Caki2 (cell line): ENCODE data around the gene TOP3B. TPM values are rescaled to one million over a fixed set of nuclear protein-coding genes. Genes with fewer than 3 reads are reported as not detected.
"Not testable (repeated sequence)": the region's sequence is repeated elsewhere in the genome, so short reads cannot be mapped to it uniquely, and the experiment has no call there.

ENCODE experiments used
- DNase-seq: peaks from one replicate; pipeline ENCODE4 v3.0.0-alpha.2; 2015; ENCODE audit warnings: low read depth
- in situ Hi-C: cut with HindIII; loops from 2 replicates; pipeline ENCODE4 v1.10.0; 2016; ENCODE audit warnings: low sequenced_read_pairs, low pct_unique_long_range_greater_than_20kb, mixed read lengths
- total RNA-seq: library from RNA; depleted of rRNA; stranded (reverse); fragments of >200 nt; shearing (Covaris generic); gene quantifications from 2 replicates; pipeline ENCODE4 v1.2.3, GENCODE V29; 2014; ENCODE audit warnings: low replicate concordance; rRNA removed

The TOP3B gene
- total RNA-seq, 1 experiment from 2014 or later, result 24.5 TPM

DNA sequence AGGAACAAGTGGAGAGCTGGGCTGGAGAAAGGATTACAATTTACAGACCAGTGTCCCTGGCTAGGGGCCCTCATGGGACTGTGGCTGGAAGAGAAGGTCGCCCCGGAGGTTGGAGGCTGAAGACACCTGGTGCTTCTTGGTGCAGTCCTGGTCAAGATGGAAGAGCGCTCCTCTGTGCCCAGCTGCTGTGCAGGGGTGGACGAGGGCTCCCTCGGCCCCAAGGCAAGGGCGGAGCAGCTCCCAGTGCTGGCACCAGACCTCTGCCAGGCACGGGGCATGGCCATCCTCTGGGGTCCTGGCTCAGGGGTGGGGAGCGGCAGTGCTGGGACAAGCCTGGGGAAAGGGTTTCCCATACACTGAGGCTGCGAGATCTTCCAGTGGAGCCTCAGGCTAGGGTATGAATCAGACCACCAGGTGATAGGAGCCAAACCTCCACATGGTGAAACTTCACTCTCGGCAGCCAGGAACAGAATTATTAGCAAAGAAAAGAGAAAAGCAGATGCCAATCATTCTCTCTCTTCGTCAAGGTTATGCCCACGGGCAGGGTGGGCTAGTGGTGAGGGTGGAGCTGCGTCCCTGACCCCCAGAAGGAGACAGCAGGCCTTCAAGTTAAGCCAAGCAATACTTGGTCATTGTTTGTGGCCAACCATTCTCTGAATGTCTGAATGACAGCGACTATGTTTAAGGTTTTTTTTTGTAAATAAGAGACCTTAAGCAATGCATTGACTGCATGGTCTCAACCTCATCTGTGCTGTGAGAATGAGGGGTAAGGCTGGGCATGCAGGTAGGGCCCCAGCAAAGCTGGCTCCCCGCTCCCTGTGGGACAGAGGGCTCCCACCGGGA is 62.0 kb downstream of the TOP3B start:
- DNase-seq, result no peak
- in situ Hi-C loops, result no loop called here

GRCh38 chr22:21919526-21920307 is 62.9 kb downstream of the TOP3B start:
- no peak for DNase-seq

DNA sequence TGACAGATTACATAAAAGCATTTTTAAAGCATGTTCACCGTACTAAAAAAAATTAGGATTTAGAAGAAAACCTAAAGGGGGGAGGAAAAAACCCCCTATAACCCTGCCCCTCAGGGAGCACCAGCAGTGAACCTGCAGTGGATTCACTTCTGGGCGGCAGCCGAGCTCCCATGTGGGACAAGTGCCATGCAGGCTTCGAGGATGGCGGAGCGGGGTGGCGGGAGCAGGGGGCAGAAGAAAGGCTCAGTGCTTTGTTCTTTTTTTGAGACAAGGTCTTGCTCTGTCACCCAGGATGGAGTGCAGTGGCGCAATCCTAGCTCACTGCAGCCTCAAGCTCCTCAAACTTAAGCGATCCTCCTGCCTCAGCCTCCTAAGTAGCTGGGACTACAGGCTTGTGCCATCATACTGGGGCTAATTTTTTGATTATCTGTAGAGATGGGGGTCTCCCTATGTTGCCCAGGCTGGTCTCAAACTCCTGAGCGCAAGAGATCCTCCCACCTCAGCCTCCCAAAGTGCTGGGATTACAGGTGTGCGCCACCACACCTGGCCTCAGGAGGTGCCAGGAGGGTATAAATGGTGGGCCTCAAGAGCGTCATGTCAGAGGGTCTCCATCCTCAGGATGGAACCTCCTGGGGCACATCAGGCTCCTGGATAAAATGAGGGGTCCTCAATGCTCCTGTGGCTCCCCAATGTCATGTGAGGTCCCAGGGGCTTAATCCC is 64.0 kb downstream of the TOP3B start:
- in situ Hi-C loops, result no loop called here

More at GRCh38 chr22:21919526-21920307, 62.9 kb downstream of the TOP3B start:
- in situ Hi-C loops, result no loop called here

DNA sequence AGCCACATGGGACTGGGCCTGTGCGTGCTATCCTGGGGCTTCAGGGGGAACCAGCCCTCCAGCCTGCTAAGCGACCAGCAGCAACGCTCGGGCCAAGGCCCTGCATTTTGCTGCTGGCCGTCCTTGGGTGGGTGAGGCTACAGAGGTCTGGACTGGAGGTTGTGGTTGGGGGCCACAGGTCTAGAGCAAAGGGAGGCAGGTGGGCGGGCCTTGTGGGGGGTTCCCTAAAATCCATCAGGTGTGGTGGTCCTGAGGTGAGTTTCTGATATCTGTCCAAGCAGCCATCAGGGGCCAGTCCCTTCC is 64.7 kb downstream of the TOP3B start:
- in situ Hi-C loops, result no loop called here
- DNase-seq, result no peak

More for the DNA sequence above, 64.0 kb downstream of the TOP3B start:
- DNase-seq, result no peak

DNA sequence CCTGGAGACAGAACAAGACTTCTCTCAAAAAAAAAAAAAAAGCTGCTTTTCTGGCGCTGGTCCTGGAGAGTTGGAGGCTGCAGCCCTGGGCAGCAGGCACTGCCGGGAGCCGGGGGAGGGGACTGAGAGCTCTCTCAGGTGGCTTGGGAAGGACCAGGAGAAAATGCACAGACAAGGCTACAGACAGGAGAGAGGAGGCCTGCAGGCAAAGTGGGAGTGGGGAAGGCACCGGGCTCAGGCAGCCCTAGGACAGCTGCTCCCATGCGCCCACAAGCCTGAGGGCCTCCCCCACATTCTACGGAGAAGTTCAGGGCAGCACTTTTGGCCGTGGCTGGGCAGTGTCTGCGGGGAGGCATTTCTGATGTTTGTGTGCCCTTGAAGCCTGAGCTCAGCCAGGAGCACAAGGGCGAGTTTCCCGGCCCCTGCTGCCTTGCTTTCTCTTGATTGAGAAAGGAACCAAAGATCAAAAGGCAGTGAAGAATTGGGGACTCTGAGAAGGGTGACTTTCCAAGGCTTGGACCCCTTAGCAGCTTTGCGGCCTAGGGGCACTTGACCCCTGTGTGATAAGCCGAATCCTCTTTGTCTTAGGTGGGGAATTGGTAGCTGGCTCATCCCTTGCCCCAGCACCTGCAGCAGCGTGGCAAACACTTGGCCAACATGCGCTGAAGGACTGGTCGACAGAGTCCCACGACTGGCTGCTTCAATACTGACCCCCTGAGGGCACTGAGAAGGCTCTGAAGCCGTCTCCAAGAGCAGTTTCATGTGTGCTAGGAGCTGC is 65.2 kb downstream of the TOP3B start:
- in situ Hi-C loops, result no loop called here
- no peak for DNase-seq

- in situ Hi-C loops, result no loop called here
Observed at GRCh38 chr22:21916309-21916918, 66.2 kb downstream of the TOP3B start.

DNA sequence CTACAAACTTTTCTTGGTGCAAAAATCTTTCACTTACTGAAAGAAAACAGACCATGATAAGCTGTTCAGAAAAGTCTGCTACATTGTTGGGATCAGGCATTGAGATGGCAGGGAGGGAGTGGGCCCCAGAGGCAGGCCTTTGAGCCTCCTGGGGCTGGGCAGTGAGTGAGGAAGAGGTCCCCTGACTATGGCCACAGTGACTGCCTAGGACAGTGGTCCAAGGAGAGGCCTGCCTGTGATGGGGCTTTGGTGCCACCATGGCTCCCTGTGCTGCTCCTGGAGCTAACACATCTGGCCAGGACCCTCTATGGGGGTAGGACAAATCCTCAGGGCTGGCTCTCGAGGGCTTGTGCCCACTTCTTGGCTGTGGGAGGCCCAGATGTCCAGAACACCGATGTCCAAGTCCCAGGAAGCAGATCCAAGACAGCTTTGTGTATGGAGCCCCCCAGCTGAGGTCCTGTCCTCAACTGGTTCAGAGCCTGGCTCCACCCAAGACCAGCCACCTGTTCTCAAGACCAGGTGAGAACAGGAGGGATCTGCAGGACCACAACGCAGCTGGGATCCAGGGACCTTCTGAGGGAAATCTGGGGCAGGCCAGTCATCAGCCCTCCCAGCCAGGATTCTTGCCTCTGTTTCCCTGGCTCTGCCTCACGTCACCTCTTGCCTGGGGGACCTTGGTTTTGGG is 66.8 kb downstream of the TOP3B start:
- no peak for DNase-seq
- in situ Hi-C loops, result no loop called here

More at GRCh38 chr22:21916309-21916918, 66.2 kb downstream of the TOP3B start:
- no peak for DNase-seq

DNA sequence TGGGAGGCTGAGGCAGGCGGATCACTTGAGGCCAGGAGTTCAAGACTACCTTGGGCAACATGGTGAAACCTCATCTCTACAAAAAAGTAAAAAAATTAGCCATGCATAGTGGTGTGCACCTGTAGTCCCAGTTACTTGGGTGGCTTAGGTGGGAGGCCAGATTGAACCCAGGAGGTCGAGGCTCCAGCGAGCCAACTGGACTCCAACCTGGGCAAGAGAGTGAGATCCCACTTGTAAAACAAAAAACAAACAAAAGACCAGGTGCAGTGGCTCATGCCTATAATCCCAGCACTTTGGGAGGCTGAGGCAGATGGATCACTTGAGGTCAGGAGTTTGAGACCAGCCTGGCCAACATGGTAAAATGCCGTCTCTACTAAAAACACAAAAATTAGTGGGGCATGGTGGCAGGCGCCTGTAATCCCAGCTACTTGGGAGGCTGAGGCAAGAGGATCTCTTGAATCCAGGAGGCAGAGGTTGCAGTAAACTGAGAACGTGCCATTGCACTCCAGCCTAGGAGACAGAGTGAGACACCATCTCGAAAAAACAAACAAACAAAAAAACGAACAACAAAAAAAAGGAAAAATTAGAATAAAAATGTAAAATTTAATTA is 68.4 kb downstream of the TOP3B start:
- DNase-seq, in situ Hi-C loops: not testable (repeated sequence)

DNA sequence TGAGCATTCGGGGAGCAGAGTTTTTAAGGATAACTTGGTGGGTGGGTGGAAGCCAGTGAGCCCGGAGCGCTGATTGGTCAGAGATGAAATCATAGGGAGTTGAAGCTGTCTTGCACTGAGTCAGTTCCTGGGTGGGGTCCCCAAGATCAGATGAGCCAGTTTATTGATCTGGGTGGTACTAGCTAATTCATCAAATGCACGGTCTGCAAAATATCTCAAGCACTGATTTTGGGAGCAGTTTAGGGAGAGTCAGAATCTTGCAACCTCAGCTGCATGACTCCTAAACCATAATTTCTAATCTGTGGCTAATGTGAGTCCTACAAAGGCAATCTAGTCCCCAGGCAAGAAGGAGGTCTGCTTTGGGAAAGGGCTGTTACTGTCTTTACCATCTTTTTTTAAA is 72.2 kb downstream of the TOP3B start:
- in situ Hi-C loops, DNase-seq: not testable (repeated sequence)

- in situ Hi-C loops, result no loop called here
- no peak for DNase-seq
Observed at GRCh38 chr22:21909871-21910270, 72.7 kb downstream of the TOP3B start.

DNA sequence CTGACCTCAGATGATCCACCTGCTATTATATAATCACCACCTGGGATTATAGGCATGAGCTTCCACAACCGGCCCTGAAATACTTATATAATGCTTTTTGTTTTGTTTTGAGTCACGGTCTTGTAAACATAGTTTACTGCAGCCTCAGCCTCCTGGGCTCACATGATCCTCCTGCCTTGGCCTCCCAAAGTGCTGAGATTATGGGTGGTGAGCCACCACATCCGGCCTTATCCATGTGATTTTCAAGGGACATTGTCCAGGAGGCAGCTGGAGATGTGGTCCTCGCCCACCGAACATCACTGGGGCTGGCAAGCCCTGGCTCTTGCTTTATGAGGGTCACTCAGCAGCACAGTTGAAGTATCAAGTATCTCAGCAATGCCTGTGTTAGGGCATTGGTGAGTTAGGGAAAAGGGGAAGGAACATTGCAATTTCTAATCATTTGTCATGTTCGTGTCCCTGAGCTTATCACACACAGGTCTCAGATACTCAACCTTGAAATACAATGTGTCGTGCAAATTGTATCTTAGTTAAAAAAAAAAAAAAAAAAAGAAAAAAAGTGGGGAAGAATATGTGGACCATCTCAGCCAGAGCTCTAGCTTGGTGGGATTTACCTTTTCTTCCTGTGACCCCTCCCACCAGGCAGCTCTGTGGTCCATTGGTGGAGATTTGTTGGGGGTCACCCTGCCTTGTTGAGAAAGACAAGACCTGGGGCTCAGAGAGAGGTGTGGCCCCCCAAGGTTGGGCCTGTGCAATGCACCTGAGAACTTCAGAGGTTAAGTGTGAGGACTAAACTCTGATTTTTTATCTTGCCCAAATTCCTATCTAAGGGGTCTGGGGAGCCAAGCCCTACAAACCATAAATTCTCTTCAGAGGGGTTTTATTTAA is 74.7 kb downstream of the TOP3B start:
- DNase-seq, result no peak
- in situ Hi-C loops, result no loop called here

Other genes with a start within 250 kb of the TOP3B start
- gene YPEL1, start 247.0 kb downstream of the TOP3B start, total RNA-seq, result 0.75 and 2.2 TPM in 2 replicates
- gene MAPK1, start 115.1 kb downstream of the TOP3B start, total RNA-seq, result 27.8 and 34.9 TPM in 2 replicates
- gene PPM1F, start 29.9 kb downstream of the TOP3B start, total RNA-seq, result 38.8 and 45.9 TPM in 2 replicates